RWPE2 (cell line): ENCODE data around the gene THSD7A.

Experiments used
- ATAC-seq: fragments of 200-7000 bp; cut with Tn5 transposase; 3 replicates; pipeline ENCODE4 v1.9.1; 2021; ENCODE audit warnings: low read depth
- DNase-seq: peaks from one replicate; pipeline ENCODE4 v3.0.0-alpha.2; 2020; ENCODE audit warnings: low spot score
- H3K27ac ChIP-seq: fragments of 450-650 bp; 2 replicates; pipeline ENCODE4 v1.5.1; 2017; ENCODE audit warnings: mild to moderate bottlenecking; ENCODE audit not compliant: poor library complexity, severe bottlenecking
- H3K27me3 ChIP-seq: fragments of 250-450 bp; sonication (Bioruptor Pico); 2 replicates; pipeline ENCODE4 v1.5.1; 2021; ENCODE audit warnings: mild to moderate bottlenecking, moderate library complexity; ENCODE audit not compliant: insufficient read depth, poor library complexity, severe bottlenecking
- H3K36me3 ChIP-seq: fragments of 250-450 bp; sonication (Bioruptor Pico); 2 replicates; pipeline ENCODE4 v1.5.1; 2020; ENCODE audit warnings: low read depth, mild to moderate bottlenecking, moderate library complexity
- H3K4me1 ChIP-seq: fragments of 250-450 bp; sonication (Bioruptor Pico); 2 replicates; pipeline ENCODE4 v1.5.1; 2021; ENCODE audit warnings: mild to moderate bottlenecking, moderate library complexity; ENCODE audit not compliant: insufficient read depth, poor library complexity, severe bottlenecking
- H3K4me3 ChIP-seq: fragments of 250-450 bp; sonication (Bioruptor Pico); 2 replicates; pipeline ENCODE4 v1.5.1; 2021; ENCODE audit warnings: mild to moderate bottlenecking, moderate library complexity; ENCODE audit not compliant: severe bottlenecking
- H3K9me3 ChIP-seq: fragments of 250-450 bp; sonication (Bioruptor Pico); 2 replicates; pipeline ENCODE4 v1.5.1; 2021; ENCODE audit warnings: mild to moderate bottlenecking, moderate library complexity; ENCODE audit not compliant: severe bottlenecking
- TF ChIP-seq, protein P1 (sequence below): fragments of 450-650 bp; IDR thresholded peaks from one replicate; pipeline ENCODE4 v1.5.1; 2017; ENCODE audit warnings: mild to moderate bottlenecking, moderate library complexity; ENCODE audit not compliant: poor library complexity, severe bottlenecking

Gene THSD7A

DNA sequence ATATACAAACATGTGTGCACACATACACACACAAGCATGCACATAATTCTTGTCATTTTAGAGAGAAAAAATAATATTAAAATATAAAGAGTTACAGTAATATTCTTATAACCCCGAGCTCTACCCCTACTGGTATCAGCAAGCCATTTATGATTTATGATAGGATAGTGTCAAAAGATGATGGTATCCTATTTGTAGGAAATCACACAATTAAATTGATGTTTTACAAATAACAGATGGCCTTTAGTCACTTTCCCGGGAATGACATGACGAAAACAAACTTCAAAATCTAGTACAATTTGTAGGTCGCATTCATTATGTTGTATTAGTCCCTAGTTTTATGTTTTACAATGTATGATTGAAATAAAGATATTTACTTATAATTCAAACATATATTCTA is 36.8 kb downstream of the THSD7A start:
- no peak for ATAC-seq
- TF ChIP-seq, protein P1, sequence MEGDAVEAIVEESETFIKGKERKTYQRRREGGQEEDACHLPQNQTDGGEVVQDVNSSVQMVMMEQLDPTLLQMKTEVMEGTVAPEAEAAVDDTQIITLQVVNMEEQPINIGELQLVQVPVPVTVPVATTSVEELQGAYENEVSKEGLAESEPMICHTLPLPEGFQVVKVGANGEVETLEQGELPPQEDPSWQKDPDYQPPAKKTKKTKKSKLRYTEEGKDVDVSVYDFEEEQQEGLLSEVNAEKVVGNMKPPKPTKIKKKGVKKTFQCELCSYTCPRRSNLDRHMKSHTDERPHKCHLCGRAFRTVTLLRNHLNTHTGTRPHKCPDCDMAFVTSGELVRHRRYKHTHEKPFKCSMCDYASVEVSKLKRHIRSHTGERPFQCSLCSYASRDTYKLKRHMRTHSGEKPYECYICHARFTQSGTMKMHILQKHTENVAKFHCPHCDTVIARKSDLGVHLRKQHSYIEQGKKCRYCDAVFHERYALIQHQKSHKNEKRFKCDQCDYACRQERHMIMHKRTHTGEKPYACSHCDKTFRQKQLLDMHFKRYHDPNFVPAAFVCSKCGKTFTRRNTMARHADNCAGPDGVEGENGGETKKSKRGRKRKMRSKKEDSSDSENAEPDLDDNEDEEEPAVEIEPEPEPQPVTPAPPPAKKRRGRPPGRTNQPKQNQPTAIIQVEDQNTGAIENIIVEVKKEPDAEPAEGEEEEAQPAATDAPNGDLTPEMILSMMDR, result no peak
- no peaks in the 10 kb centered on the region for H3K9me3 ChIP-seq

DNA sequence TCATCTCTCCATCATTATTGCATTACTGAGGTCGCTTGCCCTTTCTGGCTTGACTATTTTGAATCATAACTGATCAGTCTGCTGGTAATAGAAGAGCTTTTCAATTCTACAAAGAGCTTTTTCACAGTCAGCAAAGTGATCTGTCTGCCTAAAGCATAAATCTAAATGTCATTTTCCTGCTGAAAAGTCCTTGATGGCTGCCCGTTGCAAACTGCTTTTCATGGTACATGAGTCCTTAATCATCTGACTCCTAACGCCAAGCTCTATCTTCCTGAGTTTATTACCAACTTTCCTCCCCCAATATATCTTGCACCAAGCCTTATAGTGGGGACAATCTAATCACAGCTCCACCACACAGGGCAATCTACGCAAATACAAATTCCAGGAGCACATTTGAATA is 39.8 kb downstream of the THSD7A start:
- Histone ChIP-seq H3K36me3 (no peaks in the 10 kb centered on the region), H3K4me1 (no peaks in the 10 kb centered on the region), H3K27me3 (peaks cover 3% of the 10 kb centered on the region), H3K9me3 (no peaks in the 10 kb centered on the region), H3K4me3 (no peak overlapping the region), H3K27ac (no peak overlapping the region)
- ATAC-seq (no peak), DNase-seq (no peak)
- TF ChIP-seq, protein P1, result no peak

More for the DNA sequence above, 36.8 kb downstream of the THSD7A start:
- no peak for DNase-seq
- Histone ChIP-seq H3K27me3 (peaks cover 3% of the 10 kb centered on the region), H3K4me1 (no peaks in the 10 kb centered on the region), H3K36me3 (no peaks in the 10 kb centered on the region), H3K4me3 (no peak overlapping the region), H3K27ac (no peak overlapping the region)

DNA sequence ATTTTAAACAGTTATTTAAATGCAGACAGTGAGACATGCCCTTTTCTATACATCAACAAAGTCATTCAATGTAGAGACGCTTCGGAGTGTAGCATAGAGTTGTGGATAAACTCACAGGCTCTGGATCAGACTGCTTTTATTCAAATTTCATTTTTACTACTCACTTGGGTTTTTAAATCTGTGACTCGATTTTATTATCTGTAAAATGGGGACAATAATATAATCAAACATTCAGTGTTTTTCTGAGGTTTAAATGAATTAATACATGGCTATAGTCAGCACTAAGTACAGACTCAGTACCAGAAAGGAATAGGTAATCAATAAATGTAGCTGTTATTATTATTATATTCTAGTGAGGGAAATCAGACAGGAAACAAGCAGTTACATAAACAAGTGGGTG is 43.4 kb downstream of the THSD7A start:
- no peaks in the 10 kb centered on the region for H3K36me3 ChIP-seq
- no peaks in the 10 kb centered on the region for H3K9me3 ChIP-seq
- H3K4me3 ChIP-seq, result no peak overlapping the region
- no peak overlapping the region for H3K27ac ChIP-seq
- TF ChIP-seq, protein P1, result no peak
- ATAC-seq (no peak), DNase-seq (no peak)
- H3K27me3 ChIP-seq, result no peaks in the 10 kb centered on the region
- H3K4me1 ChIP-seq, result no peaks in the 10 kb centered on the region

DNA sequence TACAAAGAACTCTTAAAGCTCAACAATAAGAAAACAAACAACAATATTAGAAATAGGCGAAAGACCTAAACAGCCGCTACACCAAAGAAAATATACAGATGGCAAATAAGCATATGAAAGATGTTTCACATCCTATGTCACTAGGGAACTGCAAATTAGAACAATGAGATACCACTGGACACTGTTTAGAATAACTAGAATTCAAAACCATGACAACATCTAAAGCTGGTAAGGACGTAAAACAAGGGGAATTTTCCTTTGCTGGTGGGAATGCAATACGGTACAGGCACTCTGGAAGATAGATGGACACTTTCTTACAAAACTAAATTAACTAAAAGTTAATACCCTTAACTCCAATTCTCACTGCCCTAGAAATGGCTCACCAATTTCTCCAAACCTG is 44.5 kb downstream of the THSD7A start:
- Histone ChIP-seq H3K4me3 (no peak overlapping the region), H3K4me1 (no peaks in the 10 kb centered on the region), H3K36me3 (no peaks in the 10 kb centered on the region), H3K27ac (no peak overlapping the region), H3K27me3 (no peaks in the 10 kb centered on the region), H3K9me3 (no peaks in the 10 kb centered on the region)
- ATAC-seq, result no peak
- TF ChIP-seq, protein P1, result no peak
- DNase-seq, result no peak

DNA sequence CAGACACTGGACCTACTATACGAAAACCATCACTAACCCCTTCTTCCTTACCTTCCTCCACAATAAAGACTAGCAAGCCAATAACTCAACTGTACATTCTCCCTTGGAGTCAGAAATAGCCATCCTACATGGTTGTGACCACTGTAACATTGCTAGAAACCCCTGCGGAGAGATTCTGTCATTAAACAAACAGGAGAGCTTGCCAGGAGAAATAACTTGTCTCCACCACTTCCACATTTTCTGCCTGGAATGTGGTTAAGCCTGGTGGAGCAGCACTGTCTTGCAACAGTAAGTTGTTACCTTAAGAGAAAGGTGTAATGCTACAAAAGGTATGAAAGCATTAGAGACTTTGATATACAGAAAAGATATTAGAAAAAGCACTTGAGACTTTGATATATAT is 45.8 kb downstream of the THSD7A start:
- Histone ChIP-seq H3K27ac (no peak overlapping the region), H3K36me3 (no peaks in the 10 kb centered on the region), H3K4me3 (no peak overlapping the region), H3K9me3 (no peaks in the 10 kb centered on the region), H3K4me1 (no peaks in the 10 kb centered on the region), H3K27me3 (no peaks in the 10 kb centered on the region)
- ATAC-seq (peak; percentile 35; the same call in 1 of the 3 replicates), DNase-seq (no peak)
- TF ChIP-seq, protein P1, result no peak
